H1 (cell line): ENCODE measurements around the gene UNC79.

Experiments used
- ASH2L ChIP-seq: fragments of 200-600, 300-600 bp; sonication (generic); IDR thresholded peaks from one replicate; pipeline ENCODE4 v1.7.1; 2017; ENCODE audit warnings: low read length
- CHD2 ChIP-seq: IDR thresholded peaks from 2 replicates; pipeline ENCODE4 v1.6.1; 2012; ENCODE audit warnings: low read length, improper control_type of control experiment
- EZH2 ChIP-seq: fragments of 200-600 bp; sonication (generic); IDR thresholded peaks from 2 replicates; pipeline ENCODE4 v1.7.1; 2012; ENCODE audit warnings: low read depth, mild to moderate bottlenecking, moderate library complexity, low read length, inconsistent platforms; ENCODE audit not compliant: severe bottlenecking
- HDAC2 ChIP-seq, 2 experiments: fragments of 300-600 bp in 1 of 2; sonication (generic) in 1 of 2; IDR thresholded peaks; 2 replicates each; pipeline ENCODE4 v1.6.1; 2011 to 2012; ENCODE audit warnings: low read depth in 2 of 2, low read length in 2 of 2, mild to moderate bottlenecking in 2 of 2, moderate library complexity in 2 of 2, borderline replicate concordance in 1 of 2, inconsistent platforms in 1 of 2
- KDM4A ChIP-seq: IDR thresholded peaks from one replicate; pipeline ENCODE4 v1.7.1; 2012; ENCODE audit warnings: low read depth, mild to moderate bottlenecking, moderate library complexity, low read length, inconsistent platforms; ENCODE audit not compliant: severe bottlenecking
- POLR2A ChIP-seq, 2 experiments: IDR thresholded peaks; 1 replicate in 1 of 2; 2 replicates in 1 of 2; pipeline ENCODE4 v1.6.1; 2011; ENCODE audit warnings: low read depth in 2 of 2, low read length in 2 of 2, mild to moderate bottlenecking in 2 of 2; ENCODE audit errors: control extremely low read depth in 1 of 2
- POLR2AphosphoS5 ChIP-seq: IDR thresholded peaks from 2 replicates; pipeline ENCODE4 v1.6.1; 2011; ENCODE audit warnings: low read depth, low read length
- SIN3A ChIP-seq, 2 experiments: IDR thresholded peaks in 1 of 2; conservative IDR thresholded peaks in 1 of 2; 2 replicates each; pipeline ENCODE4 v1.6.1; 2011 to 2012; ENCODE audit warnings: low read length in 2 of 2, improper control_type of control experiment in 1 of 2, low read depth in 1 of 2, mild to moderate bottlenecking in 1 of 2
- TAF1 ChIP-seq: IDR thresholded peaks from 2 replicates; pipeline ENCODE4 v1.6.1; 2011; ENCODE audit warnings: mild to moderate bottlenecking, low read depth, low read length
- TF ChIP-seq, protein P1 (sequence below), 3 experiments: IDR thresholded peaks; 1 replicate in 2 of 3; 2 replicates in 1 of 3; pipeline versions ENCODE4 v1.5.1 to v1.6.1; 2011; ENCODE audit warnings: low read length in 3 of 3, mild to moderate bottlenecking in 3 of 3, inconsistent platforms in 2 of 3, low read depth in 1 of 3, moderate library complexity in 1 of 3; ENCODE audit not compliant: insufficient read depth in 1 of 3; ENCODE audit errors: control extremely low read depth in 1 of 3
- TF ChIP-seq, protein P2 (sequence below): IDR thresholded peaks from 2 replicates; pipeline ENCODE4 v1.6.1; 2012; ENCODE audit warnings: low read length, inconsistent platforms
- TF ChIP-seq, protein P3 (sequence below): IDR thresholded peaks from 2 replicates; pipeline ENCODE4 v1.6.1; 2012; ENCODE audit warnings: inconsistent platforms

DNA sequence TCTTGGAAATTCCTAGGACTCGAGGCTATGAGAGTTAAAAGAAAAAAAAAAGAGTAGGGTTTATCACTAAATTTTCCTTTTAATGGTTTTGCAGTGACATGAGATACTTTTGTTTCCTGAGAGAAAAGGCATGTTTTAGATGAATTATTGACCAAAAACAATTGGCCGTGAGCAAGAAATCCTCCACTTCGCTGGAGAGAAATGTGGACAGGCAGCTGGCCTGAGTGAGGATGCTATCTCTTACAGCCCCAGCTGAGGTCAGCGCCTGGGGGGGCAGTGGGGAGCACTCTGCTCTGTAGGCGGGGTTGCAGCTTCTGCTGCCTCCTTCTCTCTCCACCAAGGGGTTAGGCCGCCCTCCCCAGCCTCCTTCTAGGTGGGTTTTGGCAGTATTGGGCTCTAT lies 302.9 kb downstream of the UNC79 start:
- TF ChIP-seq TAF1 (no peak), HDAC2 (IDR thresholded peaks at IDR 0.05; ENCODE audit: borderline replicate concordance in 1 of 2, low read depth in 2 of 2, low read length in 2 of 2) (no peak), POLR2A (IDR thresholded peaks at IDR 0.05; ENCODE audit: control extremely low read depth in 1 of 2, low read depth in 2 of 2, low read length in 2 of 2) (no peak), CHD2 (no peak), ASH2L (no peak), EZH2 (no peak), POLR2AphosphoS5 (no peak), SIN3A (conservative IDR thresholded peaks at IDR 0.05 in 1 of 2, IDR thresholded peaks at IDR 0.05 in 1 of 2; ENCODE audit: low read depth in 1 of 2, low read length in 2 of 2) (no peak), KDM4A (no peak)
- TF ChIP-seq, protein P1, sequence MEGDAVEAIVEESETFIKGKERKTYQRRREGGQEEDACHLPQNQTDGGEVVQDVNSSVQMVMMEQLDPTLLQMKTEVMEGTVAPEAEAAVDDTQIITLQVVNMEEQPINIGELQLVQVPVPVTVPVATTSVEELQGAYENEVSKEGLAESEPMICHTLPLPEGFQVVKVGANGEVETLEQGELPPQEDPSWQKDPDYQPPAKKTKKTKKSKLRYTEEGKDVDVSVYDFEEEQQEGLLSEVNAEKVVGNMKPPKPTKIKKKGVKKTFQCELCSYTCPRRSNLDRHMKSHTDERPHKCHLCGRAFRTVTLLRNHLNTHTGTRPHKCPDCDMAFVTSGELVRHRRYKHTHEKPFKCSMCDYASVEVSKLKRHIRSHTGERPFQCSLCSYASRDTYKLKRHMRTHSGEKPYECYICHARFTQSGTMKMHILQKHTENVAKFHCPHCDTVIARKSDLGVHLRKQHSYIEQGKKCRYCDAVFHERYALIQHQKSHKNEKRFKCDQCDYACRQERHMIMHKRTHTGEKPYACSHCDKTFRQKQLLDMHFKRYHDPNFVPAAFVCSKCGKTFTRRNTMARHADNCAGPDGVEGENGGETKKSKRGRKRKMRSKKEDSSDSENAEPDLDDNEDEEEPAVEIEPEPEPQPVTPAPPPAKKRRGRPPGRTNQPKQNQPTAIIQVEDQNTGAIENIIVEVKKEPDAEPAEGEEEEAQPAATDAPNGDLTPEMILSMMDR (IDR thresholded peaks at IDR 0.05; ENCODE audit: control extremely low read depth in 1 of 3, insufficient read depth in 1 of 3, low read depth in 1 of 3, low read length in 3 of 3): no peak
- TF ChIP-seq, protein P2, sequence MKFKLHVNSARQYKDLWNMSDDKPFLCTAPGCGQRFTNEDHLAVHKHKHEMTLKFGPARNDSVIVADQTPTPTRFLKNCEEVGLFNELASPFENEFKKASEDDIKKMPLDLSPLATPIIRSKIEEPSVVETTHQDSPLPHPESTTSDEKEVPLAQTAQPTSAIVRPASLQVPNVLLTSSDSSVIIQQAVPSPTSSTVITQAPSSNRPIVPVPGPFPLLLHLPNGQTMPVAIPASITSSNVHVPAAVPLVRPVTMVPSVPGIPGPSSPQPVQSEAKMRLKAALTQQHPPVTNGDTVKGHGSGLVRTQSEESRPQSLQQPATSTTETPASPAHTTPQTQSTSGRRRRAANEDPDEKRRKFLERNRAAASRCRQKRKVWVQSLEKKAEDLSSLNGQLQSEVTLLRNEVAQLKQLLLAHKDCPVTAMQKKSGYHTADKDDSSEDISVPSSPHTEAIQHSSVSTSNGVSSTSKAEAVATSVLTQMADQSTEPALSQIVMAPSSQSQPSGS: no peak
- TF ChIP-seq, protein P3, sequence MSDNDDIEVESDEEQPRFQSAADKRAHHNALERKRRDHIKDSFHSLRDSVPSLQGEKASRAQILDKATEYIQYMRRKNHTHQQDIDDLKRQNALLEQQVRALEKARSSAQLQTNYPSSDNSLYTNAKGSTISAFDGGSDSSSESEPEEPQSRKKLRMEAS: no peak
